Cerebellar cortex (tissue), 1 donor: ENCODE results near the gene NAA35.

Experiments used
- DNase-seq: peaks from one replicate; pipeline ENCODE4 v3.0.0-alpha.2; 2015; ENCODE audit warnings: low spot score

The NAA35 gene

GRCh38 chr9:86062845-86063693 is 122.1 kb downstream of the NAA35 start:
- DNase-seq: no peak

GRCh38 chr9:86064220-86064619 is 123.3 kb downstream of the NAA35 start:
- peak; percentile 92 for DNase-seq

GRCh38 chr9:86069206-86069869 is 128.4 kb downstream of the NAA35 start:
- no peak for DNase-seq
